ENCODE measurements around the gene CD58. TPM values are rescaled to one million over a fixed set of nuclear protein-coding genes. Genes with fewer than 3 reads are reported as not detected.

Gene CD58
- total and polyA plus RNA-seq, 9 donors = 11.3 to 17.2 (median 12.4) TPM

- no peak overlapping the region for H3K4me3 ChIP-seq (ENCODE audit: low read length)
- 100% methylated on average over 2 of the region's 7 CpGs for WGBS (ENCODE audit: insufficient coverage)
These were observed 95.0 kb downstream of the CD58 start for GRCh38 chr1:116475850-116476218.

GRCh38 chr1:116474921-116475849, 95.6 kb downstream of the CD58 start:
- no peak overlapping the region for H3K4me3 ChIP-seq (ENCODE audit: low read length)
- H3K4me1 ChIP-seq (ENCODE audit: control insufficient read depth, insufficient read depth, low read length) = peaks cover 26% of the 10 kb centered on the region
- no peaks in the 10 kb centered on the region for H3K27me3 ChIP-seq (ENCODE audit: control insufficient read depth, insufficient read depth, low read length)
- peak; percentile 39 for DNase-seq
- H3K36me3 ChIP-seq (ENCODE audit: control insufficient read depth, insufficient read depth, low read length) = no peaks in the 10 kb centered on the region
- WGBS (ENCODE audit: insufficient coverage) = 46% methylated on average over 8 of the region's 14 CpGs
- H3K9me3 ChIP-seq (replicated peaks; ENCODE audit: control insufficient read depth, low read depth, low read length) = no peaks in the 10 kb centered on the region
- H3K27ac ChIP-seq (ENCODE audit: low read length) = peak overlapping the region; percentile 62

More at GRCh38 chr1:116475850-116476218, 95.0 kb downstream of the CD58 start:
- Histone ChIP-seq H3K4me1 (ENCODE audit: control insufficient read depth, insufficient read depth, low read length) (peaks cover 26% of the 10 kb centered on the region), H3K27me3 (ENCODE audit: control insufficient read depth, insufficient read depth, low read length) (no peaks in the 10 kb centered on the region), H3K36me3 (ENCODE audit: control insufficient read depth, insufficient read depth, low read length) (no peaks in the 10 kb centered on the region), H3K9me3 (replicated peaks; ENCODE audit: control insufficient read depth, low read depth, low read length) (no peaks in the 10 kb centered on the region), H3K27ac (ENCODE audit: low read length) (peak overlapping the region; percentile 62)
- DNase-seq = no peak

DNA sequence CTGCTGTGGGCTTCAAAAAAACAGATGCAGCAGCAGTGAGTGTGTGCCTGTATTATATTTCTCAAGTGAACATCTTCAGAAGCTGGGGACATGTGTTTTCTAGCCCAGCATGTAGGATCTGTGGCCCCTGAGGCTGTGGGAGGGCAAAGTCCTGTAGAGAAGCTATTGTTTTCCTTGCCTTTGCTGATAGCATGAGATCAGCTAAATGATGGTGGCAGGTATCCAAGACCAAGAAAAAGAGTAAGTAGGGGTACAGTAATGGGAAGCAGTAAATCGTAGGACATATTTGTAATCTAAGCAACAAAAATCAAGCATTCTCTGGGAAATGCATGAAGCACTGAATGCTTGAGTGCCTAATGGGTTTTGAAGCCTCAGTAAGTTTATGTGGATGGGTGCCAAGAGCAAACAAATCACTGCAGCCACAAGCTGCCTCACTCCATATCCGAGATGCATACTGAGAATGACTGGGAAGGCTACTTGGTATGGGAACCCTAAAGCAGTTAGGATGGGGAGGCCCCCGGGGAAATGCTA, 98.3 kb downstream of the CD58 start:
- Histone ChIP-seq H3K9me3 (replicated peaks; ENCODE audit: control insufficient read depth, low read depth, low read length) (no peaks in the 10 kb centered on the region), H3K27me3 (ENCODE audit: control insufficient read depth, insufficient read depth, low read length) (no peaks in the 10 kb centered on the region), H3K4me1 (ENCODE audit: control insufficient read depth, insufficient read depth, low read length) (peaks cover 25% of the 10 kb centered on the region), H3K4me3 (ENCODE audit: low read length) (no peak overlapping the region), H3K36me3 (ENCODE audit: control insufficient read depth, insufficient read depth, low read length) (no peaks in the 10 kb centered on the region), H3K27ac (ENCODE audit: low read length) (no peak overlapping the region)
- WGBS (ENCODE audit: insufficient coverage) = no CpG with 5 or more reads among the region's 3 CpGs
- no peak for DNase-seq

- no peaks in the 10 kb centered on the region for H3K9me3 ChIP-seq (replicated peaks; ENCODE audit: control insufficient read depth, low read depth, low read length)
- DNase-seq = no peak
- peaks cover 19% of the 10 kb centered on the region for H3K4me1 ChIP-seq (ENCODE audit: control insufficient read depth, insufficient read depth, low read length)
- H3K36me3 ChIP-seq (ENCODE audit: control insufficient read depth, insufficient read depth, low read length) = no peaks in the 10 kb centered on the region
- WGBS (ENCODE audit: insufficient coverage) = 41% methylated on average over 3 of the region's 4 CpGs
- H3K27me3 ChIP-seq (ENCODE audit: control insufficient read depth, insufficient read depth, low read length) = no peaks in the 10 kb centered on the region
- H3K27ac ChIP-seq (ENCODE audit: low read length) = no peak overlapping the region
- no peak overlapping the region for H3K4me3 ChIP-seq (ENCODE audit: low read length)
These were observed 99.6 kb downstream of the CD58 start for GRCh38 chr1:116471241-116471640.

DNA sequence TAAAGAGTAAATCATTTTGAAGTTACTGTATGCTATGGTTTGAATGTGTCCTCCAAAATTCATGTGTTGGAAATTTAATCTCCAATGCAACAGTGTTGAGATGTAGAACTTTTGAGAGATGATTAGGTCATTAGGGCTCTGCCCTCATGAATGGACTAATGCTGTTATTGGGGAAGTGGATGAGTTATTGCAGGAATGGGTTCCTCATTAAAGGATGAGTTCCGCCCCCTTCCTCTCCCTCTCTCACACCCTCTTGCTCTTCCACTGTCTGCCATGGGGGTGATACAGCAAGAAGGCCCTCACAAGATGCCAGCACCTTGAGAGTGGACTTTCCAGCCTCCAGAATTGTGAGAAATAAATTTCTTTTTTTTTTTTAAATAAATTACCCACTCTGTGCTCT, 100.2 kb downstream of the CD58 start:
- Histone ChIP-seq H3K27me3 (ENCODE audit: control insufficient read depth, insufficient read depth, low read length) (no peaks in the 10 kb centered on the region), H3K36me3 (ENCODE audit: control insufficient read depth, insufficient read depth, low read length) (no peaks in the 10 kb centered on the region), H3K9me3 (replicated peaks; ENCODE audit: control insufficient read depth, low read depth, low read length) (no peaks in the 10 kb centered on the region), H3K27ac (ENCODE audit: low read length) (no peak overlapping the region), H3K4me1 (ENCODE audit: control insufficient read depth, insufficient read depth, low read length) (peaks cover 16% of the 10 kb centered on the region), H3K4me3 (ENCODE audit: low read length) (no peak overlapping the region)
- no peak for DNase-seq
- no CpG with 5 or more reads among the region's 1 CpG for WGBS (ENCODE audit: insufficient coverage)

DNA sequence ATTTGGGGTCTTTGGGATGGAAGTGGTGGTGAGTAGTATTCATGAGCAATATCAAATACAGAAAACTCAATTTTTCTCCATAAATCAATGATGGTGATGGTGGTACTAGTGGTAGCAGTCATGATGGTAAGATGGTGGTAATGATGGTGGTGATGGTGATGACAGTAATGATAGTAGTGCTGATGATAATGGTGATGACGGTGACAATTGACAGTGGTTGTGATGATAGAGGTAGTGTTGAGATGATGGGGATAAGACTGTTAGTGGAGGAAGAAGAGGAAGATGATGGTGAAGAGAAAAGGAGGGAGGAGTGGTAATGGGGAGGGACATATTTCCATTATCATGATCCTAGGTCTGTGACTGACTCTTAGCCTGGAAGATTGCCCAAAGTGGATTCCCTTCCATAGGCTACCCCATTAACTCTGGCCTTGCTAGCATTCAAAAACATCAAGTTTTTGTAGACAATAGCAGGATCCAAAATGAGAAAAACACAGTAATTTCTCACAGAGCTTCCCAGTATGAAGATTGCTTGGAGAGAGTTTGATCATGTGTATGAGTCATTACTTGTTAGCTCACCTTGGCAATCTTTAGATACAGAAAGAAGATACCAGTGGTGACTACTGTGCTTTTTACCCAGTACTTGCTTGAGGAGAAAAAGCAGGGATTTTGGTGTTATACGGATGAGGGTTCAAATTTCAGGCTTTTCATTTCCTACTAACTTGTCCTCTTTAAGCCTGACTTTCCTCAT, 103.8 kb downstream of the CD58 start:
- WGBS (ENCODE audit: insufficient coverage) = 92% methylated on average over 1 of the region's 2 CpGs

DNA sequence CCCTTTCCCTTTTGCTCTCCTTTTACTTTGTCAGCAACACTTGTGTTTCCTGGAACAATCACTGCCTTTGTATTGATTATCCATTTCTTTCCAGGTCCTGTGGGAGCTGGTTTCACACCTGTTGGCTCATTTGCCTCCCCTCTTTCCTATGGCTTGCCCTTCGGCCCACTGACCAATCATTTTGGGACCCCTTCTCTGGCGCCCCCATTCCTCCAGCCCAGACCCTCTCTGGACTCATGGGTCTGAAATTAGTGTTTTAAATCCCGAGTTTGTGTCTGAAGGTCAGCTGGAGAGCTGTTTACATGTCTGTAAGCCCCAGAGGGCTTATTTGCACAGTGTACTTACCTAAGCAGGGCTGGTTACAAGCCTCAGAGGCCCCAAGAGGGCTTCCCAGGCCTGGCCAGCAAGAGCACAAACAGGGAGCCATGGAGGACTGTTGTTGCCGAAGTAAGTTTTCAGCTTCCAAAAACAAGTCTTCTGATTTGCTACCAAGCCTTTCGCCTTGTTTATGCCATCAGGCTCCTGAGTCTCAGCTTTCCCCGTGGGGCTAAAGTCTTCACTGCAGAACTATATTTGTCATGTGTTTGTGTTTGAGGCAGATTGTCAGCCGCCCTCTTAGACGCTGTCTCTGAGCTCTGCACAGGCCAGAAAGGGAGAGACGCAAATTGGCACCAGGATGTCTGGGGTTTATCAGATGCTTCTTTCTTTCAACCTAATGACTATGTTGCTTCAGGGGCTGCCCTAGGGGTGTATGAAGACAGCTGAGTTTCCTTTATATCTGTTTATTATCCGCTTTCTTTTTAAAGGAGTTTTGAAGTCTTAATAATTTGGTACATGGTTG, 104.8 kb downstream of the CD58 start:
- H3K4me1 ChIP-seq (ENCODE audit: control insufficient read depth, insufficient read depth, low read length) = no peaks in the 10 kb centered on the region
- H3K27me3 ChIP-seq (ENCODE audit: control insufficient read depth, insufficient read depth, low read length) = no peaks in the 10 kb centered on the region
- no peak overlapping the region for H3K27ac ChIP-seq (ENCODE audit: low read length)
- H3K4me3 ChIP-seq (ENCODE audit: low read length) = no peak overlapping the region
- WGBS (ENCODE audit: insufficient coverage) = 55% methylated on average over 9 of the region's 10 CpGs
- DNase-seq = no peak
- H3K36me3 ChIP-seq (ENCODE audit: control insufficient read depth, insufficient read depth, low read length) = no peaks in the 10 kb centered on the region
- no peaks in the 10 kb centered on the region for H3K9me3 ChIP-seq (replicated peaks; ENCODE audit: control insufficient read depth, low read depth, low read length)

More for the DNA sequence above, 103.8 kb downstream of the CD58 start:
- no peak for DNase-seq
- H3K4me3 ChIP-seq (ENCODE audit: low read length) = no peak overlapping the region
- no peaks in the 10 kb centered on the region for H3K9me3 ChIP-seq (replicated peaks; ENCODE audit: control insufficient read depth, low read depth, low read length)
- no peak overlapping the region for H3K27ac ChIP-seq (ENCODE audit: low read length)
- no peaks in the 10 kb centered on the region for H3K36me3 ChIP-seq (ENCODE audit: control insufficient read depth, insufficient read depth, low read length)
- no peaks in the 10 kb centered on the region for H3K4me1 ChIP-seq (ENCODE audit: control insufficient read depth, insufficient read depth, low read length)
- no peaks in the 10 kb centered on the region for H3K27me3 ChIP-seq (ENCODE audit: control insufficient read depth, insufficient read depth, low read length)

- 54% methylated on average over 3 of the region's 4 CpGs for WGBS (ENCODE audit: insufficient coverage)
- H3K36me3 ChIP-seq (ENCODE audit: control insufficient read depth, insufficient read depth, low read length) = no peaks in the 10 kb centered on the region
- H3K9me3 ChIP-seq (replicated peaks; ENCODE audit: control insufficient read depth, low read depth, low read length) = no peaks in the 10 kb centered on the region
- H3K4me3 ChIP-seq (ENCODE audit: low read length) = no peak overlapping the region
- no peak for DNase-seq
- no peaks in the 10 kb centered on the region for H3K4me1 ChIP-seq (ENCODE audit: control insufficient read depth, insufficient read depth, low read length)
- no peaks in the 10 kb centered on the region for H3K27me3 ChIP-seq (ENCODE audit: control insufficient read depth, insufficient read depth, low read length)
- H3K27ac ChIP-seq (ENCODE audit: low read length) = no peak overlapping the region
These were observed 105.4 kb downstream of the CD58 start for GRCh38 chr1:116465477-116465844.

Data from muscle of leg (tissue), 11 donors.